Urinary bladder (tissue), 4 donors: ENCODE results near the gene PLAC8L1. TPM values are rescaled to one million over a fixed set of nuclear protein-coding genes. Genes with fewer than 3 reads are reported as not detected.

ENCODE experiments used
- DNase-seq: peaks from one replicate; pipeline ENCODE4 v3.0.0-alpha.2; 2015; ENCODE audit errors: extremely low spot score
- H3K27ac ChIP-seq: one replicate; pipeline ENCODE4 v1.5.1; 2013; ENCODE audit warnings: low read depth, mild to moderate bottlenecking, moderate library complexity
- H3K36me3 ChIP-seq: one replicate; pipeline ENCODE4 v1.6.1; 2013; ENCODE audit warnings: mild to moderate bottlenecking, moderate library complexity; ENCODE audit not compliant: insufficient read depth
- H3K4me1 ChIP-seq: one replicate; pipeline ENCODE4 v1.6.1; 2013; ENCODE audit warnings: mild to moderate bottlenecking, moderate library complexity; ENCODE audit not compliant: insufficient read depth
- H3K4me3 ChIP-seq: one replicate; pipeline ENCODE4 v1.5.1; 2013; ENCODE audit warnings: low read depth, low read length
- WGBS: extraction: QIAGEN DNeasy Blood & Tissue Kit; methylation state at CpG from one replicate; pipeline ENCODE4 v1.1.7; 2013; 5-methylcytosine and 5-hydroxymethylcytosine counted together
- polyA plus RNA-seq: library from polyadenylated mRNA; stranded (reverse); fragments of 200-250 nt; gene quantifications from one replicate; pipeline ENCODE4 v1.2.3, GENCODE V29; 2013
- small RNA-seq: library from RNA; depleted of rRNA; stranded (forward); fragments of <200 nt; gene quantifications from one replicate; pipeline ENCODE3, GENCODE V24; 2014
- total RNA-seq: library from RNA; depleted of rRNA; stranded (reverse); fragments of >200 nt; gene quantifications from one replicate; pipeline ENCODE4 v1.2.3, GENCODE V29; 2014
- donor health status: healthy with polysubstance abuse.
- donor health status: healthy.

The PLAC8L1 gene
- total and polyA plus RNA-seq, 2 donors: 0.27 TPM; not detected in 1

DNA sequence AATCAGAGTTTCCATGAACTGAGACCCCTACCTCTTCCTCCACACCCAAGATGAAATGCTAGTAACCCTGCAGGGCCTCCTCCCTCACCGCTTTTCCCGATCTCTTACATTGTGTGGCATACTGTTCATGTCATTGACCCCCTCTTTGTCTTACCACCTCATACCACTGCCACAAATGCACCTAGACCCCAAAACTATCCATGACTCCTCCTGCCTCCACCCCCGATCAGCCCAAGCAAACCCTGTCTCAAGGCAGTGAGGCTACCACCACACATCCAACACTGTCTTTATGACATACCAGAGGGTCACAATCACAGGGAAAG, 55.7 kb downstream of the PLAC8L1 start:
- no peaks in the 10 kb centered on the region for H3K4me1 ChIP-seq
- no peak overlapping the region for H3K27ac ChIP-seq
- H3K36me3 ChIP-seq: no peaks in the 10 kb centered on the region
- no peak for DNase-seq
- H3K4me3 ChIP-seq: no peak overlapping the region
- 47% methylated on average over 3 of the region's 3 CpGs for WGBS

GRCh38 chr5:146048994-146049703, 56.2 kb downstream of the PLAC8L1 start:
- 70% methylated on average over 15 of the region's 15 CpGs for WGBS
- DNase-seq: peak; percentile 36
- no peak overlapping the region for H3K4me3 ChIP-seq
- no peaks in the 10 kb centered on the region for H3K36me3 ChIP-seq
- no peaks in the 10 kb centered on the region for H3K4me1 ChIP-seq
- H3K27ac ChIP-seq: no peak overlapping the region

- Histone ChIP-seq H3K27ac (no peak overlapping the region), H3K4me3 (no peak overlapping the region), H3K36me3 (no peaks in the 10 kb centered on the region), H3K4me1 (no peaks in the 10 kb centered on the region)
- WGBS: 71% methylated on average over 4 of the region's 4 CpGs
- no peak for DNase-seq
These were observed 58.0 kb downstream of the PLAC8L1 start for GRCh38 chr5:146047396-146047795.

GRCh38 chr5:146043722-146044121, 61.7 kb downstream of the PLAC8L1 start:
- 93% methylated on average over 4 of the region's 4 CpGs for WGBS

DNA sequence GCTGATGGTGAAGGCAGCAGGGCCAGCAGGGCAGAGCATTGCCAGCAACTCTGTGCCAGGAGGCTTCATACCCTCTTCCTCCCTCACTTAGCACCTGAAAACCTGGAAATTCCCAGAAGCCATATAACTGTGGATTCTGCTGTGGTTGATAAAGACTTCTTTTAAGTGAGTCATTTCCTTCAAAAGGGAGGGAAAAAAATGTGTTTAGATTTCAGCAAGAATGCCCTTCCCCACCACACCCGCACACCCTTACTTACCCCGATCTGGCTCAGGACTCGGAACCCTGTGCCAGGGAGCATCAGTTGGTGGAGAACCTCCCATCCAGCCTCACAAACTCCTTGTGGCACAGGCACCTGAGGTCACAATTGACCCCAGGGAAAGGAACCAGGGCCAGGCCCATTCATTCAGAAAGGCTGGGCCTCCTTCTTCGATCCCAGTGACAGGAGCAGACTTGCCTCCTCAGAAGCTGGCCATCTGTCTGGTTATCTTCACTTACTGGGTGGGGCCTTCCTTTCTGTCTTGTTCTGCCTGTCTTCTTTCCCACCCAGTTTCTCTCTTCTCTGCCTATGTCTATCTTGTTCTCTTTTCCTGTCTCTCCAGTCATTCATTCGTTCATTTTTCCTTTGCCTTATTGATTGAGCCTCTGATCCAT, 62.6 kb downstream of the PLAC8L1 start:
- no peak for DNase-seq
- 78% methylated on average over 5 of the region's 5 CpGs for whole genome bisulfite sequencing
- no peak overlapping the region for H3K4me3 ChIP-seq
- no peaks in the 10 kb centered on the region for H3K4me1 ChIP-seq
- H3K36me3 ChIP-seq: no peaks in the 10 kb centered on the region
- no peak overlapping the region for H3K27ac ChIP-seq

More at GRCh38 chr5:146043722-146044121, 61.7 kb downstream of the PLAC8L1 start:
- Histone ChIP-seq H3K27ac (no peak overlapping the region), H3K4me3 (no peak overlapping the region), H3K36me3 (no peaks in the 10 kb centered on the region), H3K4me1 (no peaks in the 10 kb centered on the region)
- no peak for DNase-seq

DNA sequence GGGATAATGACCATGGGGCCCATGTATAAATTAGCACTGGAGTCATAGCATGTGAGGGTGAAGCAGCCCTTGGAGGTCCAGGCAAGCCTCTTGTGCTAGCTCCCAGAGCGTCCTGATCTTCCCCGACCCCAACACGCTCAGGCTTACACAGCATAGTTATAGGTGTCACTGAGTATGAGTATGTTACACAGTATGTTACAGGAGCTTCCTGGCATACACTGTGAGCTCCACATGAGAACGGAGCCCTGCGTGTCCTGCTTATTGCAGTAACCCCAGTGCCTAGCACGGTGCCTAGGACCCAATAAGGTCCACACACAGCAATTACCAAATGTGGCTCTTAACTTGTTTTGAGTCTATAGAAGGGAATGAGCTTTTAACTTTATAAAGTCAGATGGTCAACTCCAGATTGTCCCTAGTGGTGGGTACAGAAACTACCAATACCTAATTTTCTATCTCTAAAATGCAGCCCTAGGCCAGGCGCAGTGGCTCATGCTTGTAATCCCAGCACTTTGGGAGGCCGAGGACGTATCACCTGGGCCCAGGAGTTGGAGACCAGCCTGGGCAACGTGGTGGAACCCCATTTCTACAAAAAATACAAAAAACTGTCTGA, 64.1 kb downstream of the PLAC8L1 start:
- no peaks in the 10 kb centered on the region for H3K36me3 ChIP-seq
- no peak overlapping the region for H3K27ac ChIP-seq
- 86% methylated on average over 10 of the region's 10 CpGs for WGBS
- no peak for DNase-seq
- H3K4me3 ChIP-seq: no peak overlapping the region
- H3K4me1 ChIP-seq: no peaks in the 10 kb centered on the region

- H3K4me3 ChIP-seq: no peak overlapping the region
These were observed 64.8 kb downstream of the PLAC8L1 start for GRCh38 chr5:146040527-146040926.

DNA sequence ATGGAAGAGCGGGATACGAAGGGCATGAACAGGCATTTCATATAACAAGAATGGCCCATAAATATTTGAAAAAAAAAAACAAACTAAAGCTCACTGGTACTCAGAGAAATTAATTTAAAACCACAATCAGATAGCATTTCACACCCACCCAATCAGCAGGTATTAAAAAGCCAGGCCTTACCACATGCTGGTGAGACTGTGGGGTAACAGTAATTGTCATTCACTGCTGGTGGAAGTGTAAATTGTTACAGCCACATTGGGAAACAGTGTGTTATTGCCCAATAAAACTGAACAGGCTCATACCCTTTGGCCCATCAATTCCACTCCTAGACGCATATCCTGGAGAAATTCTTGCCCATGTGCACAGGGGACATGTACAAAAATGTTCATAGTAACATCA, 66.0 kb downstream of the PLAC8L1 start:
- H3K4me3 ChIP-seq: no peak overlapping the region
- no peaks in the 10 kb centered on the region for H3K36me3 ChIP-seq
- no peaks in the 10 kb centered on the region for H3K4me1 ChIP-seq
- no peak for DNase-seq
- no peak overlapping the region for H3K27ac ChIP-seq
- 64% methylated on average over 3 of the region's 3 CpGs for WGBS

More at GRCh38 chr5:146040527-146040926, 64.8 kb downstream of the PLAC8L1 start:
- no peaks in the 10 kb centered on the region for H3K36me3 ChIP-seq
- 39% methylated on average over 3 of the region's 3 CpGs for WGBS
- no peak for DNase-seq
- no peak overlapping the region for H3K27ac ChIP-seq
- H3K4me1 ChIP-seq: no peaks in the 10 kb centered on the region

GRCh38 chr5:146034605-146035004, 70.8 kb downstream of the PLAC8L1 start:
- no peak overlapping the region for H3K27ac ChIP-seq
- DNase-seq: no peak
- H3K36me3 ChIP-seq: no peaks in the 10 kb centered on the region
- H3K4me3 ChIP-seq: no peak overlapping the region
- WGBS: 91% methylated on average over 4 of the region's 4 CpGs
- H3K4me1 ChIP-seq: no peaks in the 10 kb centered on the region

Small RNA genes lying within 50 kb of the gene (small RNA-seq; reads per million reads assigned to genes)
- not detected for gene AC091959.1

Other genes with a start within 250 kb of the PLAC8L1 start
- not detected for gene GRXCR2, start 232.6 kb downstream of the PLAC8L1 start, total RNA-seq
- not detected for gene GRXCR2, start 232.6 kb downstream of the PLAC8L1 start, polyA plus RNA-seq
- 1.0 TPM for gene SH3RF2, start 169.0 kb downstream of the PLAC8L1 start, total RNA-seq
- gene SH3RF2, start 169.0 kb downstream of the PLAC8L1 start, polyA plus RNA-seq: 1.0 TPM
- gene LARS1, start 77.1 kb upstream of the PLAC8L1 start, total RNA-seq: 148 TPM
- 37.7 TPM for gene LARS1, start 77.1 kb upstream of the PLAC8L1 start, polyA plus RNA-seq
- 52.3 TPM for gene RBM27, start 98.0 kb upstream of the PLAC8L1 start, total RNA-seq
- gene RBM27, start 98.0 kb upstream of the PLAC8L1 start, polyA plus RNA-seq: 9.0 TPM
- 0.11 TPM for gene POU4F3, start 233.3 kb upstream of the PLAC8L1 start, total RNA-seq
- 0.03 TPM for gene POU4F3, start 233.3 kb upstream of the PLAC8L1 start, polyA plus RNA-seq